Activated naive CD8-positive, alpha-beta T cell treated with anti-CD3 and anti-CD28 coated beads for 36 hours (primary cell): ENCODE data around the gene KDM4C. TPM values are rescaled to one million over a fixed set of nuclear protein-coding genes. Genes with fewer than 3 reads are reported as not detected.

ENCODE experiments used
- DNase-seq: peaks from one replicate; pipeline ENCODE4 v3.0.0; 2021
- H3K27ac Mint-ChIP-seq: one replicate; pipeline ENCODE4 v1.8.0; 2022; ENCODE audit warnings: mild to moderate bottlenecking, moderate library complexity, mixed read lengths
- H3K27me3 Mint-ChIP-seq: one replicate; pipeline ENCODE4 v1.8.0; 2022; ENCODE audit warnings: mild to moderate bottlenecking, mixed read lengths
- H3K36me3 Mint-ChIP-seq: one replicate; pipeline ENCODE4 v1.8.0; 2021; ENCODE audit warnings: mild to moderate bottlenecking, mixed read lengths
- H3K4me1 Mint-ChIP-seq: one replicate; pipeline ENCODE4 v1.8.0; 2021; ENCODE audit warnings: mixed read lengths
- H3K4me3 Mint-ChIP-seq: one replicate; pipeline ENCODE4 v1.8.0; 2022; ENCODE audit warnings: mild to moderate bottlenecking, moderate library complexity, mixed read lengths
- H3K9me3 Mint-ChIP-seq: one replicate; pipeline ENCODE4 v1.8.0; 2022; ENCODE audit warnings: mixed read lengths
- total RNA-seq, 2 experiments: library from RNA; stranded (reverse); gene quantifications; one replicate each; pipeline ENCODE4 v1.2.3, GENCODE V29; 2021

The KDM4C gene
- total RNA-seq, 2 experiments from 2014 or later: 22.7 to 22.9 TPM

- Mint-ChIP-seq H3K4me3 (no peak overlapping the region), H3K4me1 (peaks cover 10% of the 10 kb centered on the region), H3K27ac (no peak overlapping the region), H3K27me3 (peaks cover 3% of the 10 kb centered on the region), H3K9me3 (peaks cover 1% of the 10 kb centered on the region), H3K36me3 (peaks cover 6% of the 10 kb centered on the region)
- DNase-seq: no peak
These were observed 454.3 kb downstream of the KDM4C start for GRCh38 chr9:7212101-7212500.

- H3K36me3 Mint-ChIP-seq: peaks cover 16% of the 10 kb centered on the region
- H3K4me1 Mint-ChIP-seq: peaks cover 10% of the 10 kb centered on the region
- H3K9me3 Mint-ChIP-seq: peaks cover 24% of the 10 kb centered on the region
- H3K27ac Mint-ChIP-seq: no peak overlapping the region
- H3K4me3 Mint-ChIP-seq: no peak overlapping the region
- peak; percentile 57 for DNase-seq
- peaks cover 3% of the 10 kb centered on the region for H3K27me3 Mint-ChIP-seq
These were observed 458.4 kb downstream of the KDM4C start for GRCh38 chr9:7216004-7216841.

DNA sequence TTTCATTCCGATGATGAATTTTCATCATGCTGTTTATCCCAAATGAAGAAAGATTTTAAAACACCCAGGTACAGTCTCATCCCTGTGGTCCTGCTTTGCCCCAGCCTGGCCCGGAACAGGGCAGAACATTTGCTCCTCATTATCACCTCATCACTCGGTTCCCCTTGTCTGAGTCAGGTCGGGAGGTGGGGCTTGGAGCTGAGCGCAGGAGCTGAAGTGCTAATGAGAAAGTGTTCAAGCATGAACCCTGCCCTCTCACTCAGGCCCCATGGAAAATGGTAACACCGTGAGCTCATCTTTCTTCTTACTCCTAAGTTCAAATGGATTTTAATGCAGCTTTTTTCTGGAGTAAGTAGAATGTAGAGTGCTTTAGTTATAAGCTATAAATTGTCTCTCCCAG is 466.2 kb downstream of the KDM4C start:
- Mint-ChIP-seq H3K4me1 (peaks cover 19% of the 10 kb centered on the region), H3K27me3 (no peaks in the 10 kb centered on the region), H3K4me3 (no peak overlapping the region), H3K36me3 (peaks cover 3% of the 10 kb centered on the region), H3K27ac (no peak overlapping the region), H3K9me3 (peaks cover 17% of the 10 kb centered on the region)
- no peak for DNase-seq

Other genes with a start within 250 kb of the KDM4C start
- gene GLDC, start 112.2 kb upstream of the KDM4C start, total RNA-seq: under 1 TPM; 0.64 to 0.68 TPM